WTC11 (cell line): Measurements from ENCODE around the gene ANKZF1.

ENCODE experiments used
- CBFB ChIP-seq: sonication (generic); formaldehyde crosslinking; IDR thresholded peaks from 2 replicates; pipeline ENCODE4 v1.8.1; 2022; ENCODE audit warnings: mild to moderate bottlenecking, low read depth, missing genetic modification reagents
- CTCF ChIP-seq: fragments of 200-600 bp; IDR thresholded peaks from 2 replicates; pipeline ENCODE4 v1.8.0; 2022; ENCODE audit warnings: antibody characterized with exemption
- JUN ChIP-seq: sonication (generic); formaldehyde crosslinking; IDR thresholded peaks from 2 replicates; pipeline ENCODE4 v1.8.0; 2023; ENCODE audit warnings: mild to moderate bottlenecking, missing genetic modification reagents
- TP53 ChIP-seq: sonication (generic); formaldehyde crosslinking; IDR thresholded peaks from 2 replicates; pipeline ENCODE4 v1.8.1; 2023; ENCODE audit warnings: mild to moderate bottlenecking, missing genetic modification reagents
- ZNF512 ChIP-seq: sonication (generic); formaldehyde crosslinking; IDR thresholded peaks from 2 replicates; pipeline ENCODE4 v1.8.1; 2022; ENCODE audit warnings: missing genetic modification reagents, borderline replicate concordance

DNA sequence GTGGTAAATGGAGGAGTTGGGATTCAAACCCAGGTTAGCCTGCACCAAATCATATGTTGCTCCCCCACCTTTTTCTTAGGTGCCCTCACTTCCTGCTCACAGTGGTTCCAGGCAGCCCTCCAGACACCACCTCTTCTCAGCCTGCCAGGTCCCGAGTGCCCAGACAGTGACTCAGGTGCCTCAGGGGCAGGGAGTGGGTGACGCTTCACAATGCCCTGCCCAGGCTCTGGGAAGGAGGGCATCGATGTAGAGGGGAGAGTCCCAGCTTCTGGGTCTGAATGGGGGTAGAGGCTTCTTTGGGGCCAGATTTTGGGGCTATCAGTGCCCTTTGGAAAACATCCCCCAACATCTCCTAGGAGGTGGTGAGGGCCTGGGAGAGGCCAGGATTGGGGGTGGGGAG lies 44.3 kb downstream of the ANKZF1 start:
- no peak for TF ChIP-seq ZNF512 (CRISPR knock-in tag)
- no peak for TF ChIP-seq CTCF
- no peak for TF ChIP-seq TP53 (CRISPR knock-in tag)
- TF ChIP-seq CBFB: no peak
- TF ChIP-seq JUN (CRISPR knock-in tag): no peak
